Measurements from ENCODE around the gene DHX34. TPM values are rescaled to one million over a fixed set of nuclear protein-coding genes. Genes with fewer than 3 reads are reported as not detected.

Gene DHX34
- total RNA-seq, 1 experiment from 2014 or later = 8.7 TPM

GRCh38 chr19:47417107-47417745 lies 68.1 kb downstream of the DHX34 start:
- DNase-seq (ENCODE audit: low read depth) = no peak

- no peak for DNase-seq (ENCODE audit: low read depth)
Measured at GRCh38 chr19:47417746-47418691, 68.9 kb downstream of the DHX34 start.

- no peak for DNase-seq (ENCODE audit: low read depth)
Measured at GRCh38 chr19:47418692-47419029, 69.5 kb downstream of the DHX34 start.

- no peak for DNase-seq (ENCODE audit: low read depth)
Measured at GRCh38 chr19:47419030-47419783, 70.1 kb downstream of the DHX34 start, which contains the start of gene MEIS3. Gene MEIS3 (minus strand): TSS chr19:47419527. CDS start chr19:47419081, 446 bp downstream.

GRCh38 chr19:47419789-47420188 lies 70.7 kb downstream of the DHX34 start:
- no peak for DNase-seq (ENCODE audit: low read depth)

GRCh38 chr19:47421244-47421786 lies 72.2 kb downstream of the DHX34 start:
- DNase-seq (ENCODE audit: low read depth) = no peak

GRCh38 chr19:47421844-47422395 lies 72.8 kb downstream of the DHX34 start:
- no peak for DNase-seq (ENCODE audit: low read depth)

GRCh38 chr19:47422417-47423163 lies 73.5 kb downstream of the DHX34 start:
- no peak for DNase-seq (ENCODE audit: low read depth)

- DNase-seq (ENCODE audit: low read depth) = no peak
Measured at GRCh38 chr19:47423203-47423882, 74.2 kb downstream of the DHX34 start.

- peak; percentile 58 for DNase-seq (ENCODE audit: low read depth)
Measured at GRCh38 chr19:47427241-47428176, 78.4 kb downstream of the DHX34 start.

- peak; percentile 99 for DNase-seq (ENCODE audit: low read depth)
Measured at GRCh38 chr19:47428177-47428894, 79.2 kb downstream of the DHX34 start.

- no peak for DNase-seq (ENCODE audit: low read depth)
Measured at GRCh38 chr19:47429140-47429793, 80.2 kb downstream of the DHX34 start.

- DNase-seq (ENCODE audit: low read depth) = peak; percentile 62
Measured at GRCh38 chr19:47430041-47430802, 81.1 kb downstream of the DHX34 start.

GRCh38 chr19:47432091-47432490 lies 83.0 kb downstream of the DHX34 start:
- DNase-seq (ENCODE audit: low read depth) = no peak

All from RPMI7951 (cell line).